ES-I3 (cell line): ENCODE measurements around the gene CD36.

ENCODE experiments used
- H3K36me3 ChIP-seq: 2 replicates; pipeline ENCODE4 v1.6.1; 2013; ENCODE audit warnings: mild to moderate bottlenecking, low read length, control low read depth, moderate library complexity; ENCODE audit not compliant: insufficient read depth
- H3K4me1 ChIP-seq: 2 replicates; pipeline ENCODE4 v1.6.1; 2013; ENCODE audit warnings: mild to moderate bottlenecking, control low read depth, low read length; ENCODE audit not compliant: insufficient read depth
- H3K9ac ChIP-seq: 2 replicates; pipeline ENCODE4 v1.6.1; 2013; ENCODE audit warnings: low read depth, mild to moderate bottlenecking, low read length, moderate library complexity
- H3K9me3 ChIP-seq: 2 replicates; pipeline ENCODE4 v1.6.1; 2013; ENCODE audit warnings: mild to moderate bottlenecking, low read length, moderate library complexity; ENCODE audit not compliant: control insufficient read depth, insufficient read depth

Gene CD36

GRCh38 chr7:80612880-80613279, 25.6 kb upstream of the CD36 start:
- Histone ChIP-seq H3K9me3 (no peaks in the 10 kb centered on the region), H3K9ac (no peak overlapping the region), H3K36me3 (no peaks in the 10 kb centered on the region), H3K4me1 (peaks cover 8% of the 10 kb centered on the region; the same call in 1 of the 2 replicates)

- Histone ChIP-seq H3K36me3 (no peaks in the 10 kb centered on the region), H3K9ac (no peak overlapping the region), H3K9me3 (no peaks in the 10 kb centered on the region), H3K4me1 (peaks cover 8% of the 10 kb centered on the region; the same call in 1 of the 2 replicates)
Observed at GRCh38 chr7:80613519-80613918, 24.9 kb upstream of the CD36 start.

- no peaks in the 10 kb centered on the region for H3K36me3 ChIP-seq
- no peak overlapping the region for H3K9ac ChIP-seq
- H3K9me3 ChIP-seq = no peaks in the 10 kb centered on the region
- peaks cover 8% of the 10 kb centered on the region; the same call in 1 of the 2 replicates for H3K4me1 ChIP-seq
Observed at GRCh38 chr7:80614851-80615271, 23.6 kb upstream of the CD36 start.

- Histone ChIP-seq H3K9ac (no peak overlapping the region), H3K9me3 (peaks cover 2% of the 10 kb centered on the region; the same call in 1 of the 2 replicates), H3K4me1 (peaks cover 8% of the 10 kb centered on the region; the same call in 1 of the 2 replicates), H3K36me3 (no peaks in the 10 kb centered on the region)
Observed at GRCh38 chr7:80618096-80618495, 20.3 kb upstream of the CD36 start.

GRCh38 chr7:80619741-80620140, 18.7 kb upstream of the CD36 start:
- Histone ChIP-seq H3K9ac (no peak overlapping the region), H3K9me3 (peaks cover 2% of the 10 kb centered on the region; the same call in 1 of the 2 replicates), H3K4me1 (peaks cover 9% of the 10 kb centered on the region; the same call in 1 of the 2 replicates), H3K36me3 (no peaks in the 10 kb centered on the region)

- Histone ChIP-seq H3K9me3 (peaks cover 2% of the 10 kb centered on the region; the same call in 1 of the 2 replicates), H3K9ac (no peak overlapping the region), H3K4me1 (peaks cover 10% of the 10 kb centered on the region), H3K36me3 (no peaks in the 10 kb centered on the region)
Observed at GRCh38 chr7:80622541-80622940, 15.9 kb upstream of the CD36 start.

- Histone ChIP-seq H3K9me3 (peaks cover 2% of the 10 kb centered on the region; the same call in 1 of the 2 replicates), H3K36me3 (no peaks in the 10 kb centered on the region), H3K9ac (no peak overlapping the region), H3K4me1 (peaks cover 10% of the 10 kb centered on the region)
Observed at GRCh38 chr7:80623503-80624252, 14.8 kb upstream of the CD36 start.

- H3K36me3 ChIP-seq = no peaks in the 10 kb centered on the region
- no peak overlapping the region for H3K9ac ChIP-seq
- peaks cover 10% of the 10 kb centered on the region for H3K4me1 ChIP-seq
- peaks cover 2% of the 10 kb centered on the region; the same call in 1 of the 2 replicates for H3K9me3 ChIP-seq
Observed at GRCh38 chr7:80624763-80625162, 13.7 kb upstream of the CD36 start.

- no peaks in the 10 kb centered on the region for H3K9me3 ChIP-seq
- H3K36me3 ChIP-seq = no peaks in the 10 kb centered on the region
- no peak overlapping the region for H3K9ac ChIP-seq
- peaks cover 4% of the 10 kb centered on the region for H3K4me1 ChIP-seq
Observed at GRCh38 chr7:80629023-80629422, 9.4 kb upstream of the CD36 start.

- no peaks in the 10 kb centered on the region for H3K9me3 ChIP-seq
- H3K4me1 ChIP-seq = peaks cover 4% of the 10 kb centered on the region; the same call in 1 of the 2 replicates
- H3K9ac ChIP-seq = no peak overlapping the region
- H3K36me3 ChIP-seq = no peaks in the 10 kb centered on the region
Observed at GRCh38 chr7:80630608-80631405, 7.6 kb upstream of the CD36 start.

GRCh38 chr7:80631421-80631820, 7.0 kb upstream of the CD36 start:
- Histone ChIP-seq H3K4me1 (peaks cover 4% of the 10 kb centered on the region; the same call in 1 of the 2 replicates), H3K36me3 (no peaks in the 10 kb centered on the region), H3K9me3 (no peaks in the 10 kb centered on the region), H3K9ac (no peak overlapping the region)

- H3K9me3 ChIP-seq = no peaks in the 10 kb centered on the region
- H3K36me3 ChIP-seq = no peaks in the 10 kb centered on the region
- H3K4me1 ChIP-seq = no peaks in the 10 kb centered on the region
- no peak overlapping the region for H3K9ac ChIP-seq
Observed at GRCh38 chr7:80632139-80632538, 6.3 kb upstream of the CD36 start.

- no peaks in the 10 kb centered on the region for H3K9me3 ChIP-seq
- H3K36me3 ChIP-seq = no peaks in the 10 kb centered on the region
- no peak overlapping the region for H3K9ac ChIP-seq
- no peaks in the 10 kb centered on the region for H3K4me1 ChIP-seq
Observed at GRCh38 chr7:80632819-80633218, 5.6 kb upstream of the CD36 start.

- no peaks in the 10 kb centered on the region for H3K36me3 ChIP-seq
- no peak overlapping the region for H3K9ac ChIP-seq
- H3K9me3 ChIP-seq = no peaks in the 10 kb centered on the region
- H3K4me1 ChIP-seq = no peaks in the 10 kb centered on the region
Observed at GRCh38 chr7:80634505-80634904, 3.9 kb upstream of the CD36 start.
